ENCODE measurements around the gene DOCK1. TPM values are rescaled to one million over a fixed set of nuclear protein-coding genes. Genes with fewer than 3 reads are reported as not detected.

The DOCK1 gene
- polyA plus RNA-seq, 1 of the 3 experiments (the other 2 are of a cell fraction) = 15.5 TPM

DNA sequence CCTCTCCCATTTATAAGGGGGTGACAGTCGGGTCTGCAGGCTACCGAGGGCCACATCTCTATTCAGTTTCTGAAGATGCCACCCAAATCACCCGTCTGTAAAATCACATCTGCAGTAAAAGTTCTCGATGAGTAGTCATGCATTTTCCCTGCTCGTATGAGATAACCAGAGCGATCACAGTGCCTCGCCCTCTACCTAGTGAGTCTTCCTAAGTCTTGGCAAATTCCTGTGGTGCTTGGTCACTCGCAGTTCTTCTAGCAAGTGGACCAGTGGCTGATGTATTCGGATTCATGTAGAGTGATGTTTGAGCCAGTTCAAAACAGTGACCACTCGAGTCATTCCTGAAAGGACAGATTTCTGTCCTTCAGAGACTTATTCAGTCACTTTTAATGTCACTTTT, 246.3 kb downstream of the DOCK1 start (continued):
- TF ChIP-seq USF1 (IDR thresholded peaks at IDR 0.05; ENCODE audit: borderline replicate concordance, low read depth) = no peak
- TF ChIP-seq, protein P1, sequence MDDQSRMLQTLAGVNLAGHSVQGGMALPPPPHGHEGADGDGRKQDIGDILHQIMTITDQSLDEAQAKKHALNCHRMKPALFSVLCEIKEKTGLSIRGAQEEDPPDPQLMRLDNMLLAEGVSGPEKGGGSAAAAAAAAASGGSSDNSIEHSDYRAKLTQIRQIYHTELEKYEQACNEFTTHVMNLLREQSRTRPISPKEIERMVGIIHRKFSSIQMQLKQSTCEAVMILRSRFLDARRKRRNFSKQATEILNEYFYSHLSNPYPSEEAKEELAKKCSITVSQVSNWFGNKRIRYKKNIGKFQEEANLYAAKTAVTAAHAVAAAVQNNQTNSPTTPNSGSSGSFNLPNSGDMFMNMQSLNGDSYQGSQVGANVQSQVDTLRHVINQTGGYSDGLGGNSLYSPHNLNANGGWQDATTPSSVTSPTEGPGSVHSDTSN (IDR thresholded peaks at IDR 0.05) = no peak

DNA sequence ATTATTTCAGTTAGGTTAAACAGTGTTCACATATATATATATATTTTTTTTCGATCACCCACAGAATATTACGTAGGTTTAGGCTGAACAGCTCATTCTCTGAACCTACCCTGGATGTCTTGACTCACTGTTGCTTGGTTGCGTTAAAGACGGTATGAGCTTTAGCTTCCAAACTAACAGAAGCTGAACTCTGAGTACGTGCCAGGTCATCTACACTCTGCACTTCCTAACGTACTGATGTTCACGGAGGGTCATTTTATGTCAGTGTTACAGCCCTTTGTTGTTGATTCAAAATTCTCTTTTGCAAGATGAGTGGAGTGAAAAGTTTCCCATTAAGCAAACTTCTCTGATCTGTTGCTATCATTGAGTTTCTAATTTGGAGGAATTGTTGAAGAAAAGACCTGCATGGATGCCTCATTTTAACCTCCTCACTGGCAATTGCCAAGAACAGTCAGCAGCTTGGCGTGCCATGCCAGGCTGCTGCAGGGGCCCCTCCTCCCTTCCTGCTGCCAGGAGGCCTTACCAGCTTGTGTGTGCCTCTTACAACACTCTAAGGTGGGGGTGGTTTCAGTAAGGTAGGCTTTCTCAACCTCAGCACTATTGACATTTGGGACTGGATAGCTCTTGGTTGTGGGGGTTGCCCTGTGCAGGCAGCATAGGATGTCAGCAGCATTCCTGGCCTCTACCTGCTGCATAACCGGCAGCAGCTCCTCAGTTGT, 246.9 kb downstream of the DOCK1 start:
- no peak overlapping the region for H3K9ac ChIP-seq
- H3K27ac ChIP-seq (ENCODE audit: low read depth in 2 of 2, low read length in 1 of 2) = no peak overlapping the region
- H3K9me2 ChIP-seq = no peaks in the 10 kb centered on the region
- WGBS (ENCODE audit: low lambda C conversion rate) = 81% methylated on average over 7 of the region's 9 CpGs
- no peak overlapping the region for H3K4me3 ChIP-seq (ENCODE audit: low read depth in 2 of 2, low read length in 1 of 2)
- no peaks in the 10 kb centered on the region for H4K20me1 ChIP-seq (ENCODE audit: insufficient read depth)
- H3K4me1 ChIP-seq (ENCODE audit: control insufficient read depth in 1 of 2, insufficient read depth in 2 of 2, low read depth in 1 of 2, low read length in 1 of 2) = peaks cover 5 to 40% of the 10 kb centered on the region in 2 experiments
- H2AFZ ChIP-seq (ENCODE audit: low read depth) = no peak overlapping the region
- H3K79me2 ChIP-seq (ENCODE audit: insufficient read depth) = no peaks in the 10 kb centered on the region
- ChIA-PET POLR2A (no interaction called here), CTCF (interaction anchor here (1.3 kb wide), 1 partner anchor 702 kb away, joined by 3 read pairs; no protein-coding TSS in a partner anchor)
- TF ChIP-seq, protein P2, sequence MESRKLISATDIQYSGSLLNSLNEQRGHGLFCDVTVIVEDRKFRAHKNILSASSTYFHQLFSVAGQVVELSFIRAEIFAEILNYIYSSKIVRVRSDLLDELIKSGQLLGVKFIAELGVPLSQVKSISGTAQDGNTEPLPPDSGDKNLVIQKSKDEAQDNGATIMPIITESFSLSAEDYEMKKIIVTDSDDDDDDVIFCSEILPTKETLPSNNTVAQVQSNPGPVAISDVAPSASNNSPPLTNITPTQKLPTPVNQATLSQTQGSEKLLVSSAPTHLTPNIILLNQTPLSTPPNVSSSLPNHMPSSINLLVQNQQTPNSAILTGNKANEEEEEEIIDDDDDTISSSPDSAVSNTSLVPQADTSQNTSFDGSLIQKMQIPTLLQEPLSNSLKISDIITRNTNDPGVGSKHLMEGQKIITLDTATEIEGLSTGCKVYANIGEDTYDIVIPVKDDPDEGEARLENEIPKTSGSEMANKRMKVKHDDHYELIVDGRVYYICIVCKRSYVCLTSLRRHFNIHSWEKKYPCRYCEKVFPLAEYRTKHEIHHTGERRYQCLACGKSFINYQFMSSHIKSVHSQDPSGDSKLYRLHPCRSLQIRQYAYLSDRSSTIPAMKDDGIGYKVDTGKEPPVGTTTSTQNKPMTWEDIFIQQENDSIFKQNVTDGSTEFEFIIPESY (IDR thresholded peaks at IDR 0.05; ENCODE audit: borderline replicate concordance, low read depth) = no peak
- TF ChIP-seq EP300 (IDR thresholded peaks at IDR 0.05; ENCODE audit: borderline replicate concordance in 1 of 2, low read depth in 1 of 2, low read length in 1 of 2) (no peak), RAD21 (IDR thresholded peaks at IDR 0.05; ENCODE audit: low read length) (no peak), YY1 (IDR thresholded peaks at IDR 0.05; ENCODE audit: low read depth) (no peak), SMC3 (IDR thresholded peaks at IDR 0.05; ENCODE audit: low read depth, low read length) (no peak), TAF1 (IDR thresholded peaks at IDR 0.05; ENCODE audit: borderline replicate concordance, low read depth, low read length) (no peak), GATA2 (CRISPR knock-in tag; IDR thresholded peaks at IDR 0.05) (no peak), FOSL2 (IDR thresholded peaks at IDR 0.05; ENCODE audit: borderline replicate concordance, low read depth) (no peak)
- TF ChIP-seq, protein P3, sequence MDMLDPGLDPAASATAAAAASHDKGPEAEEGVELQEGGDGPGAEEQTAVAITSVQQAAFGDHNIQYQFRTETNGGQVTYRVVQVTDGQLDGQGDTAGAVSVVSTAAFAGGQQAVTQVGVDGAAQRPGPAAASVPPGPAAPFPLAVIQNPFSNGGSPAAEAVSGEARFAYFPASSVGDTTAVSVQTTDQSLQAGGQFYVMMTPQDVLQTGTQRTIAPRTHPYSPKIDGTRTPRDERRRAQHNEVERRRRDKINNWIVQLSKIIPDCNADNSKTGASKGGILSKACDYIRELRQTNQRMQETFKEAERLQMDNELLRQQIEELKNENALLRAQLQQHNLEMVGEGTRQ (IDR thresholded peaks at IDR 0.05; ENCODE audit: borderline replicate concordance, low read depth, low read length) = no peak
- H3K9me3 ChIP-seq = no peaks in the 10 kb centered on the region
- DNase-seq = no peak
- no peaks in the 10 kb centered on the region for H3K36me3 ChIP-seq (replicated peaks in 1 of 2; ENCODE audit: control insufficient read depth in 1 of 2, insufficient read depth in 2 of 2, low read length in 1 of 2)
- H3F3A ChIP-seq (replicated peaks; ENCODE audit: insufficient read depth) = peaks cover 33% of the 10 kb centered on the region
- no peak overlapping the region for H3K4me2 ChIP-seq
- no peaks in the 10 kb centered on the region for H3K27me3 ChIP-seq (ENCODE audit: insufficient read depth)

All from SK-N-SH (cell line).